ENCODE results near the gene GCH1. TPM values are rescaled to one million over a fixed set of nuclear protein-coding genes. Genes with fewer than 3 reads are reported as not detected.

Gene GCH1
- total RNA-seq, 1 experiment from 2014 or later: 16.7 TPM

DNA sequence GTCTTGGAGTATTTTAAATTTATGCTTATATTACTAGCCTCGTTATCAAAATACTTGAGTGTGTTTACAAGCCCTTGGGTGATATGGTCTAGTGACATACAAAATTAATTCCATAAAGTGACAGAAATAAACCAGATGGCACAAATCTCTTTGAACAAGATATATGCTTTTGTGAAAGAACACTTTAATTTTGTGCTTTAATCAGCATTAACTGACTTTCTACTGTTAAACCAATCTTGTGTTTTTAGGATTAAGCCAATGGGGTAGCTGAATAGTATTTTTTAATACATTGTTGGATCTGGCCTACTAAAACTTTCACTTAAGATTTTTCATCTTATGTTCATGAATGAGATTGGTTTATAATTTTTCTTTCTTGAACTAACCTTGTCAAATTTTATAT, 30.4 kb upstream of the GCH1 start (continued):
- TF ChIP-seq, protein P1, sequence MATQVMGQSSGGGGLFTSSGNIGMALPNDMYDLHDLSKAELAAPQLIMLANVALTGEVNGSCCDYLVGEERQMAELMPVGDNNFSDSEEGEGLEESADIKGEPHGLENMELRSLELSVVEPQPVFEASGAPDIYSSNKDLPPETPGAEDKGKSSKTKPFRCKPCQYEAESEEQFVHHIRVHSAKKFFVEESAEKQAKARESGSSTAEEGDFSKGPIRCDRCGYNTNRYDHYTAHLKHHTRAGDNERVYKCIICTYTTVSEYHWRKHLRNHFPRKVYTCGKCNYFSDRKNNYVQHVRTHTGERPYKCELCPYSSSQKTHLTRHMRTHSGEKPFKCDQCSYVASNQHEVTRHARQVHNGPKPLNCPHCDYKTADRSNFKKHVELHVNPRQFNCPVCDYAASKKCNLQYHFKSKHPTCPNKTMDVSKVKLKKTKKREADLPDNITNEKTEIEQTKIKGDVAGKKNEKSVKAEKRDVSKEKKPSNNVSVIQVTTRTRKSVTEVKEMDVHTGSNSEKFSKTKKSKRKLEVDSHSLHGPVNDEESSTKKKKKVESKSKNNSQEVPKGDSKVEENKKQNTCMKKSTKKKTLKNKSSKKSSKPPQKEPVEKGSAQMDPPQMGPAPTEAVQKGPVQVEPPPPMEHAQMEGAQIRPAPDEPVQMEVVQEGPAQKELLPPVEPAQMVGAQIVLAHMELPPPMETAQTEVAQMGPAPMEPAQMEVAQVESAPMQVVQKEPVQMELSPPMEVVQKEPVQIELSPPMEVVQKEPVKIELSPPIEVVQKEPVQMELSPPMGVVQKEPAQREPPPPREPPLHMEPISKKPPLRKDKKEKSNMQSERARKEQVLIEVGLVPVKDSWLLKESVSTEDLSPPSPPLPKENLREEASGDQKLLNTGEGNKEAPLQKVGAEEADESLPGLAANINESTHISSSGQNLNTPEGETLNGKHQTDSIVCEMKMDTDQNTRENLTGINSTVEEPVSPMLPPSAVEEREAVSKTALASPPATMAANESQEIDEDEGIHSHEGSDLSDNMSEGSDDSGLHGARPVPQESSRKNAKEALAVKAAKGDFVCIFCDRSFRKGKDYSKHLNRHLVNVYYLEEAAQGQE (IDR thresholded peaks at IDR 0.05; ENCODE audit: low read depth): no peak
- TF ChIP-seq ZNF274 (IDR thresholded peaks at IDR 0.05; ENCODE audit: low read depth, low read length) (no peak), JUND (IDR thresholded peaks at IDR 0.05) (no peak), YY1 (IDR thresholded peaks at IDR 0.05; ENCODE audit: extremely low read depth, insufficient replicate concordance, low read depth, low read length) (no peak), POLR2AphosphoS5 (IDR thresholded peaks at IDR 0.05; ENCODE audit: low read depth, low read length) (no peak), EZH2phosphoT487 (IDR thresholded peaks at IDR 0.05; ENCODE audit: borderline replicate concordance) (no peak), CBX3 (IDR thresholded peaks at IDR 0.05; ENCODE audit: low read depth) (no peak)
- TF ChIP-seq, protein P2, sequence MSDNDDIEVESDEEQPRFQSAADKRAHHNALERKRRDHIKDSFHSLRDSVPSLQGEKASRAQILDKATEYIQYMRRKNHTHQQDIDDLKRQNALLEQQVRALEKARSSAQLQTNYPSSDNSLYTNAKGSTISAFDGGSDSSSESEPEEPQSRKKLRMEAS (IDR thresholded peaks at IDR 0.05): no peak

DNA sequence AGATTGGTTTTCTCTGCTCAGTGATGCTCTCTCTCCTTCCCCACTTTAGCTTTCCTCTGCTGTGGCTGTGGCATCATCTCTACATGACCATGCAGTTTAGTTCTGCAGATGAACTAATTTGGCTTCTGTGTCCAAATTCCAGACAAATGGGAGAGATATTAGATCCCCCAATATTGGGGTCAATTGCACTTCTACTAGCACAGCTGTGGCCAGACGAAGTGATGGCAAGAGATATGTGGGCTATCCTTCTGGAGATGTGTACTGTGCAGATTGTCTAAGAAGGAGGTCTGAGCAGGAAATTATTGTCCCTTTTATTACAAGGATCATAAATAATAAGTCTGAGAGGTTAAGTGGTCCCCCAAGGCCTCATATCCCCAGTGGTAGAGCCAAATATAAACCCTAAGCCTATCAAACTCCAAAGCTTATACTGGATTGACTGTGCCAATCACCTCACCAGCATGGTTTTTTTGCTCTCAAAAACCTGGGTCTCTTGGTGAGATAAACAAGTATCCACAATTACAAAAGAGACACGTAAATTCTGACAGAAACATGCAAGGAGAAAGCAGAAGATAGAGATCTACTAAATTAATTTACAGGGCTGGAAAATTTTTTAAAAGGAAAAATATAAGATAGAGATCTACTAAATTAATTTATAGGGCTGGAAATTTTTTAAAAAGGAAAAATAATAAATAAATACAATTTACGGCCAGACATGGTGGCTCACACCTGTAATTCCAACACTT, 29.1 kb upstream of the GCH1 start:
- Histone ChIP-seq H3K79me2 (ENCODE audit: insufficient read depth, low read length) (no peaks in the 10 kb centered on the region), H4K20me1 (ENCODE audit: insufficient read depth) (no peaks in the 10 kb centered on the region), H3K27ac (ENCODE audit: low read depth, low read length) (no peak overlapping the region), H2AFZ (ENCODE audit: low read depth, low read length, poor library complexity, severe bottlenecking) (no peak overlapping the region), H3K4me3 (replicated peaks in 1 of 2; ENCODE audit: low read depth in 1 of 2, low read length in 2 of 2) (no peak overlapping the region), H3K4me1 (ENCODE audit: control insufficient read depth in 1 of 2, insufficient read depth in 2 of 2, low read length in 2 of 2) (no peaks in the 10 kb centered on the region), H3K4me2 (ENCODE audit: low read length) (no peak overlapping the region), H3K36me3 (ENCODE audit: control insufficient read depth in 1 of 2, insufficient read depth in 2 of 2, low read length in 2 of 2) (no peaks in the 10 kb centered on the region), H3K27me3 (ENCODE audit: insufficient read depth, low read length) (no peaks in the 10 kb centered on the region), H3K9ac (ENCODE audit: low read length) (no peak overlapping the region), H3K9me3 (ENCODE audit: control insufficient read depth in 1 of 2, insufficient read depth in 1 of 2, low read depth in 1 of 2, low read length in 2 of 2) (no peaks in the 10 kb centered on the region), H3K9me2 (ENCODE audit: insufficient read depth) (no peaks in the 10 kb centered on the region)
- ChIA-PET POLR2A (no interaction called here), CTCF (no interaction called here), RAD21 (ENCODE audit: low non-redundant PET in 1 of 2, low total read pairs in 2 of 2, uncharacterized antibody in 2 of 2, unreplicated experiment in 2 of 2) (no interaction called here)
- DNase-seq (ENCODE audit: low read depth, low spot score) (no peak), ATAC-seq (no peak)
- intact Hi-C loops (cut with micrococcal nuclease): no loop called here
- no TSS peak for BruUV-seq (replicated peaks)
- TF ChIP-seq POLR2A (IDR thresholded peaks at IDR 0.05; ENCODE audit: borderline replicate concordance, extremely low read depth, insufficient read depth, insufficient read length): no peak
- TF ChIP-seq SP1 (IDR thresholded peaks at IDR 0.05; ENCODE audit: low read depth): no peak
- TF ChIP-seq TCF7L2 (IDR thresholded peaks at IDR 0.05; ENCODE audit: borderline replicate concordance, extremely low read depth, insufficient read depth, insufficient read length): no peak
- TF ChIP-seq FOSL1 (IDR thresholded peaks at IDR 0.05; ENCODE audit: low read depth): no peak
- TF ChIP-seq, protein P3, sequence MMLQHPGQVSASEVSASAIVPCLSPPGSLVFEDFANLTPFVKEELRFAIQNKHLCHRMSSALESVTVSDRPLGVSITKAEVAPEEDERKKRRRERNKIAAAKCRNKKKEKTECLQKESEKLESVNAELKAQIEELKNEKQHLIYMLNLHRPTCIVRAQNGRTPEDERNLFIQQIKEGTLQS (IDR thresholded peaks at IDR 0.05): no peak
- TF ChIP-seq, protein P1 (IDR thresholded peaks at IDR 0.05; ENCODE audit: low read depth): no peak
- no peak for TF ChIP-seq CBX3 (IDR thresholded peaks at IDR 0.05; ENCODE audit: low read depth)
- TF ChIP-seq RAD21 (IDR thresholded peaks at IDR 0.05; ENCODE audit: low read depth): no peak
- no peak for TF ChIP-seq ELF1 (IDR thresholded peaks at IDR 0.05; ENCODE audit: borderline replicate concordance, low read depth)
- no peak for TF ChIP-seq SRF (IDR thresholded peaks at IDR 0.05; ENCODE audit: low read depth)
